ENCODE data around the gene TNFRSF11A.

Gene TNFRSF11A

DNA sequence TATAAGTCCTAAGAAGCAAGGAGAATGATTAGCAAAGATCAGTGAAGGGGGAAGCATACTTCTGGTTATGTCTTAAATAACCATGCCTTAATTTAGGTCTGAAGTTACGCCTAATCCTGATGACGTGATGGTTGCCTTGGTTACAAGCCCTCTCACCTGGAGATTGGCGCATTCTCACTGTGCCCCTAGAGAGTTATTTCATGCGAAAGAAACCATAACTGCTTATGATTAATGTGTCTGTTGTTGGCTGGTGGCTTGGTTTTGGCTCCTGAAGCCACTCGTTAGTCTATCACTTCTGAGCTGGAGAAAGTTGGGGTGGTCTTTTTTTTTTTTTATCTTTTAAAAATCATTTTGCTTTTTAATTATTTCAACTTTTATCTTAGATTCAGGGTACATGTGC lies 47.0 kb downstream of the TNFRSF11A start:
- Histone ChIP-seq H3K9me3 (ENCODE audit: control insufficient read depth, insufficient read depth, low read length) (no peaks in the 10 kb centered on the region), H3K4me1 (ENCODE audit: insufficient read depth, low read length) (peaks cover 20% of the 10 kb centered on the region), H3K9ac (ENCODE audit: low read depth, low read length) (no peak overlapping the region), H3K36me3 (ENCODE audit: insufficient read depth, low read length) (no peaks in the 10 kb centered on the region)

GRCh38 chr18:62372882-62373281 lies 47.8 kb downstream of the TNFRSF11A start:
- H3K4me1 ChIP-seq (ENCODE audit: insufficient read depth, low read length): peaks cover 20% of the 10 kb centered on the region
- no peaks in the 10 kb centered on the region for H3K9me3 ChIP-seq (ENCODE audit: control insufficient read depth, insufficient read depth, low read length)
- no peak overlapping the region for H3K9ac ChIP-seq (ENCODE audit: low read depth, low read length)
- no peaks in the 10 kb centered on the region for H3K36me3 ChIP-seq (ENCODE audit: insufficient read depth, low read length)

DNA sequence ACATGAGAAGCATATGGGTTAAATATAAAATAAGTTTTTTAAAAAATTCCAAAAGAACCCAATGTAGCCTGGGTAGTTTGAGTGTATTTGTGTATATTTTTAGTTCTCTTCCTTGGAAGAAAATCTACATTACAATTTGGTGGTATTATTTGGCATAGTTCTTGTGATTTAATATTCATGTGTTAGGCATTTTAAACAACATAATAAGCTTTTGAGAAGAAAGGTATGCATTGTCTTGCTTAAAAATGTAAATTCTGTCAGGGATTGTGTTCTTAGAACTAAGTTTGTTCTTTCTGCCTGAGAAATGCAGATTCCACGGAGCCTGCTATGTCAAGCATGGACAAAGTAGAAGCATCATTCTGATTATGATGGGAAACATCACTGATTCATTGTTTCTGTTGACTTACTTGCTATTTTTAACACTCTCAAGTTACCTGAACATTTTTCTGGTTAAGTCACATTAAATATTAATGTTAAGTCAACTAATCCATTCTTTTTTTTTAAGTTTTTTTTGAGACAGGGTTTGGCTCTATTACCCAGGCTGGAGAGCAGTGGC lies 49.4 kb downstream of the TNFRSF11A start:
- no peaks in the 10 kb centered on the region for H3K36me3 ChIP-seq (ENCODE audit: insufficient read depth, low read length)
- H3K9ac ChIP-seq (ENCODE audit: low read depth, low read length): no peak overlapping the region
- no peaks in the 10 kb centered on the region for H3K9me3 ChIP-seq (ENCODE audit: control insufficient read depth, insufficient read depth, low read length)
- peaks cover 20% of the 10 kb centered on the region for H3K4me1 ChIP-seq (ENCODE audit: insufficient read depth, low read length)

GRCh38 chr18:62377131-62377807 lies 52.2 kb downstream of the TNFRSF11A start:
- no peaks in the 10 kb centered on the region for H3K9me3 ChIP-seq (ENCODE audit: control insufficient read depth, insufficient read depth, low read length)
- H3K9ac ChIP-seq (ENCODE audit: low read depth, low read length): no peak overlapping the region
- H3K36me3 ChIP-seq (ENCODE audit: insufficient read depth, low read length): no peaks in the 10 kb centered on the region
- peaks cover 20% of the 10 kb centered on the region for H3K4me1 ChIP-seq (ENCODE audit: insufficient read depth, low read length)

DNA sequence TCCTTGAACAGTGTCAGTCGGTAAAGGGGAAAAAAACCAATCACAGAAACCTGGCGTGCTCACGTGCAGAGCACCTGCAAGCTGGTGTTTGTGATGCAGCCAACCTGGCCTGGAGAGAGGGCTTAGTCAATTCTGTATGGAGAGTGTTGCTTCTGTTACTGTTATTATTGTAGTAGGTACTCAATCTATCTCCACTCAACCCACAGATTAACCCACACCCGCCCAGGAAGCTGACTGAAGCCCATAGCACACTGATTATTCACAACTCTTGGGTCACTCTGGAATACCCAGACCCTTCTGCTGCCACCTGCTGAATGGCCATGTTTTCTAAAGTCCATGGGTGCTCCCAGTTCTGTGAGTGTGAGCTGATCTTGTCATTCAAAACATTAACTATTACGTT lies 53.9 kb downstream of the TNFRSF11A start:
- Histone ChIP-seq H3K4me1 (ENCODE audit: insufficient read depth, low read length) (peaks cover 12% of the 10 kb centered on the region), H3K9ac (ENCODE audit: low read depth, low read length) (no peak overlapping the region), H3K36me3 (ENCODE audit: insufficient read depth, low read length) (no peaks in the 10 kb centered on the region), H3K9me3 (ENCODE audit: control insufficient read depth, insufficient read depth, low read length) (no peaks in the 10 kb centered on the region)

- Histone ChIP-seq H3K9ac (ENCODE audit: low read depth, low read length) (no peak overlapping the region), H3K9me3 (ENCODE audit: control insufficient read depth, insufficient read depth, low read length) (no peaks in the 10 kb centered on the region), H3K36me3 (ENCODE audit: insufficient read depth, low read length) (no peaks in the 10 kb centered on the region), H3K4me1 (ENCODE audit: insufficient read depth, low read length) (peaks cover 7% of the 10 kb centered on the region; the same call in 1 of the 2 replicates)
These were observed 56.3 kb downstream of the TNFRSF11A start for GRCh38 chr18:62381373-62381772.

DNA sequence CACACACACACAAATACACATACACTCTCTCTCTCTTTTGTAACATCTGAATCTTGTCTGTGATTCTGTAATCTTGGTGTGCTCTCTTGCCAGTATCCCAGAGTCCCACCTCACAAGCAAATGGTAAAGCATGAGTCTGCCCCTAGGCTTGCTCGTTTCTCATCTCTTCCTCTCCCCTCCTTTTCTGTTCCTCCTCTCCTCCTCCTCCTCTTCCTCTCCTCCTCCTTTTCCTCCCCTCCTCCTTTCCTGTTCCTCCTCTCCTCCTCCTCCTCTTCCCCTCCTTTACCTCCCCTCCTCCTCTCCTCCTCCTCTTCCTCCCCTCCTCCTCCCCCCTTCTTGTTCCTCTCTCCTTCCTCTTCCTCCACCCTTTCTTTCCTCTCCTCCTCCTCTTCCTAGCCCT lies 59.0 kb downstream of the TNFRSF11A start:
- Histone ChIP-seq H3K9me3 (ENCODE audit: control insufficient read depth, insufficient read depth, low read length) (no peaks in the 10 kb centered on the region), H3K9ac (ENCODE audit: low read depth, low read length) (peak overlapping the region; percentile 76; the same call in 1 of the 2 replicates), H3K4me1 (ENCODE audit: insufficient read depth, low read length) (peaks cover 12% of the 10 kb centered on the region), H3K36me3 (ENCODE audit: insufficient read depth, low read length) (no peaks in the 10 kb centered on the region)

- Histone ChIP-seq H3K36me3 (ENCODE audit: insufficient read depth, low read length) (no peaks in the 10 kb centered on the region), H3K9me3 (ENCODE audit: control insufficient read depth, insufficient read depth, low read length) (no peaks in the 10 kb centered on the region), H3K4me1 (ENCODE audit: insufficient read depth, low read length) (peaks cover 12% of the 10 kb centered on the region), H3K9ac (ENCODE audit: low read depth, low read length) (peak overlapping the region; percentile 76)
These were observed 59.5 kb downstream of the TNFRSF11A start for GRCh38 chr18:62384610-62385097.

- no peaks in the 10 kb centered on the region for H3K36me3 ChIP-seq (ENCODE audit: insufficient read depth, low read length)
- H3K4me1 ChIP-seq (ENCODE audit: insufficient read depth, low read length): peaks cover 12% of the 10 kb centered on the region
- no peak overlapping the region; the same call in 1 of the 2 replicates for H3K9ac ChIP-seq (ENCODE audit: low read depth, low read length)
- peaks cover 3% of the 10 kb centered on the region for H3K9me3 ChIP-seq (ENCODE audit: control insufficient read depth, insufficient read depth, low read length)
These were observed 61.0 kb downstream of the TNFRSF11A start for GRCh38 chr18:62386091-62386490.

DNA sequence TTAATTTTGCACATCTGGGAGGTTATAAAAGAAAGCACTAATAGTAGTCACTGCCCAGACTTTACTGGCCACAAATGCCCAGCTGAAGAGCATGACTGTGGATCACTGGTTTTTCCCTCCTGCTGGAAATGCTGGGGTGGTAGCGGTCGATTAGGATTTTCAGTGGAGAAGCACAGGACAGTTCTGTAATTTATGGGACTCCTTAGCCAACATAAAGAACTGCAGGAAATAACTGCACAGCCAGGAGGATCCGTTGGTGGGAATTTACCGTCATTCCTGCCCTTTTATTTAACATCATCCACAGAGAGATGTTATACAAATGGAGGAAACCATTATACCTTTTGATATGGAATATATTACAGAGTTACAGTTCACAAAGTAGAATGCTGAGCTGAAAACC lies 61.5 kb downstream of the TNFRSF11A start:
- H3K9ac ChIP-seq (ENCODE audit: low read depth, low read length): no peak overlapping the region
- peaks cover 12% of the 10 kb centered on the region for H3K4me1 ChIP-seq (ENCODE audit: insufficient read depth, low read length)
- peaks cover 7% of the 10 kb centered on the region for H3K9me3 ChIP-seq (ENCODE audit: control insufficient read depth, insufficient read depth, low read length)
- no peaks in the 10 kb centered on the region for H3K36me3 ChIP-seq (ENCODE audit: insufficient read depth, low read length)

GRCh38 chr18:62387257-62387656 lies 62.1 kb downstream of the TNFRSF11A start:
- H3K36me3 ChIP-seq (ENCODE audit: insufficient read depth, low read length): no peaks in the 10 kb centered on the region
- H3K9ac ChIP-seq (ENCODE audit: low read depth, low read length): no peak overlapping the region
- peaks cover 12% of the 10 kb centered on the region for H3K4me1 ChIP-seq (ENCODE audit: insufficient read depth, low read length)
- H3K9me3 ChIP-seq (ENCODE audit: control insufficient read depth, insufficient read depth, low read length): peaks cover 8% of the 10 kb centered on the region

- Histone ChIP-seq H3K9ac (ENCODE audit: low read depth, low read length) (no peak overlapping the region), H3K36me3 (ENCODE audit: insufficient read depth, low read length) (no peaks in the 10 kb centered on the region), H3K9me3 (ENCODE audit: control insufficient read depth, insufficient read depth, low read length) (peaks cover 8% of the 10 kb centered on the region), H3K4me1 (ENCODE audit: insufficient read depth, low read length) (peaks cover 12% of the 10 kb centered on the region)
These were observed 64.0 kb downstream of the TNFRSF11A start for GRCh38 chr18:62388855-62389760.

DNA sequence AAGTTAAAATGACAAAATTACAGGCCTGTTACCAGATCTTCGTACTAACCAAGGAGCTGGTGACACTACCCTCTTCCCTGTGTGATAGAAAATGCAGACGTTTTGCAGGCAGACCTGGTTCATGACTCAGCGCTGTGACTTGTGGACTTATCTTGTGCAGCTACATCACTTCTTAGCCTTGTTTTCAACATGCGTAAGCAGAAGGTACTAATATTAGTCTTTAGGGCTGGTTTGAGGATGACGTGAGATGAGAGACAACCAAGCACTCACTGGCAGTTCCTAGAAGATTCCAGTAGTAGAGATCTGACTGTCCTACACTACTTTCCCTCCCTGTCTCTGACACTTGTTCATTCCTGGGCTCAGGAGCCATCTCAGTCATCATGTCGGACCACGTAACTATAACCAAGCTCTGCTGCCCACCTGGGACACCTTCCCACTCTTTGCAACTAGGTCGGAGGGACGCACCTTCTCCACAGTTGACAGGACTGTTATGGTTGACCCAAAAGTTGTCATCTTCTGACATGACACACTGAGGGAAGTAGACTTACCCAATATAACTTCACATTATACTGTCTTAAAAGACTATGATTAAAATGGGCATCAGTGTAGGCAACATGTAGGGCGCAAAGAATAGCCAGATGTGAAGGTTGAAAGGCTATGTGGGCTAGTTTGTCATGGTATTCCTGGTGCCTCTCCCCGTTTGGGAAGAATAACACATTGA lies 64.8 kb downstream of the TNFRSF11A start:
- H3K9ac ChIP-seq (ENCODE audit: low read depth, low read length): no peak overlapping the region
- peaks cover 12% of the 10 kb centered on the region for H3K4me1 ChIP-seq (ENCODE audit: insufficient read depth, low read length)

More for the DNA sequence above, 64.8 kb downstream of the TNFRSF11A start:
- H3K36me3 ChIP-seq (ENCODE audit: insufficient read depth, low read length): no peaks in the 10 kb centered on the region
- H3K9me3 ChIP-seq (ENCODE audit: control insufficient read depth, insufficient read depth, low read length): peaks cover 8% of the 10 kb centered on the region
